GM12872 (cell line): ENCODE measurements around the gene CFAP97D1.

Source experiments
- CTCF ChIP-seq: IDR thresholded peaks from 3 replicates; pipeline ENCODE4 v1.5.1; 2011; ENCODE audit warnings: low read depth, mild to moderate bottlenecking, low read length, moderate library complexity; ENCODE audit not compliant: insufficient read depth

Gene CFAP97D1

GRCh38 chr17:43832168-43832975 lies 52.1 kb downstream of the CFAP97D1 start:
- TF ChIP-seq CTCF: no peak

GRCh38 chr17:43832976-43833829 lies 53.0 kb downstream of the CFAP97D1 start, which contains the start of gene MPP3:
Gene MPP3 (minus strand): TSS chr17:43833146. CDS start chr17:43831906, 1,240 bp downstream.
- no peak for TF ChIP-seq CTCF

- TF ChIP-seq CTCF: no peak
Observed at GRCh38 chr17:43834106-43834505, 53.9 kb downstream of the CFAP97D1 start.
